Left cardiac atrium (tissue), 4 donors: ENCODE results near the gene HLCS. TPM values are rescaled to one million over a fixed set of nuclear protein-coding genes. Genes with fewer than 3 reads are reported as not detected.

ENCODE experiments used
- ATAC-seq, 2 donors: fragments of 200-7000 bp; cut with Tn5 transposase; one replicate each; pipeline ENCODE4 v1.9.1; 2020; ENCODE audit warnings: mild to moderate bottlenecking in 2 of 2, moderate library complexity in 2 of 2
- DNase-seq: peaks from one replicate; pipeline ENCODE4 v3.0.0-alpha.2; 2020
- intact Hi-C, 2 donors: fragments of 100-400 bp; cut with DNase I; formaldehyde crosslinking; loops; one replicate each; pipeline versions ENCODE4 v1.14.1 to v1.15.1; 2022 to 2023
- total RNA-seq, 2 donors: library from RNA; stranded (reverse); fragmentation: NEBNext Ultra II Directional; extraction: Animal tissue kit (Norgen Biotek cat#: 25700); gene quantifications; one replicate each; pipeline ENCODE4 v1.2.1, GENCODE V29; 2021
- donor health status: DM: no; HTN: yes; CAD: no.
- donor health status: DM: no; HTN: yes; CAD: no; lungs with severe emphysema.
- donor health status: DM: yes; HTN: yes; CAD: no.
- donor health status: Dilated cardiomyopathy.

HLCS gene
- total RNA-seq, 2 donors from 2014 or later: 8.3 to 8.9 TPM

DNA sequence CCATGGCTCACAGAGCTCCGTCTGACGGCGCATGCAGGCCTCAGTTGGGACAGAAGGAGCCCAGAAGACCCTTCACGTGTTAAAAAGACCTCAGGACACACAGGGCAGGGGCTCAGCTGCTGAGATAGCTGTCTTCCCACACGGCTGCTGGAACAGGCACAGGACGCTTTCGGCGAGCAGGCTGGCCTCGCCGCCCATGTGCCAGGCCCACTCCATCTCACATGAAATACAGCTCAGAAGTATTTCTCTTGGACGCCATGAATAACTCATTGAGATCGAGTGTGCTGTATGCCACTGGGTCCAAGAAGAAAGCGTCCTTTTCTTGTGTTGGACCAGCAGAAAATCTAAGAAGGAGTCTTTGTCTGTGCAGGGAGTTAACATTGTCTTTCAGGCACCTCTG, 198.0 kb downstream of the HLCS start:
- ATAC-seq: peak in 1 of 2 donors; percentile 19
- intact Hi-C loops: no loop called here
- no peak for DNase-seq

DNA sequence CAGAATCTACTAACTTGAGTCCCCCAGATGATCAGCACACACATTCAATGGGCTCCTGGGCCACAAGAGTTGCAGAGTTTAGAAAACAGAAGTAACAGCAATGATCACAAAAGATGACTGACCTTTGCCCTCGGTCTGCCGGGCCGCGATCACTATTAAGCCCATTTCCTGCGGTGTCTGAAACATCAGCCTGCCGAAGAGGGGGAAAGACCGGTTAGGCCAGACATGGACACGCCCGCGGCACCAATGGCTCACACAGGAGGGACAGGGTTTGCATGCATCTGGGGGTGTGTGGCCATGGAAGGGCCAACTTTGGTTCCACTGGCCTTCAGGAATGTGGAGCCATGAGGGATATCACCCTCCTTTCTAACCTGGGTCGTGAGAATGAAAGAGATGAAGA, 199.4 kb downstream of the HLCS start:
- intact Hi-C loops: no loop called here
- no peak for DNase-seq
- no peak for ATAC-seq

DNA sequence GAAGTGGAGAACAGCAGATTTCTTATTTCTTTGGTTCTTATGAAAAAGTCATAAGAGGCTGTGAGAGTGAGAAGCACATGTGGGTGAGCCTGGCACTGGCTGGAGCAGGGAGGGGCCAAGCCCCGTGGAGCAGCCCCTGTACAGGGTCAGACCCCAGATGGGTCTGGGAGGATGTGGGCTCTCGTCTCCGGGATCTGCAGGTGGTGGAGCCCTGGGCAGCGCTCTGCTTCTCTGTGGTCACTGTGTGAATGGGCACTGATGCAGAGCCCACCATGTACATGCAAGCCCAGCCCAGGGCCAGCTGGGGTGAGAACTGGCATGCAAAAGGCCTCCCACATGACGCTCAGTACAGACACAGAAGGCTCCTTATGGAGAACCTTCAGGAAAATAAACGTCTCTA, 200.0 kb downstream of the HLCS start:
- ATAC-seq: no peak
- no peak for DNase-seq
- intact Hi-C loops: no loop called here

DNA sequence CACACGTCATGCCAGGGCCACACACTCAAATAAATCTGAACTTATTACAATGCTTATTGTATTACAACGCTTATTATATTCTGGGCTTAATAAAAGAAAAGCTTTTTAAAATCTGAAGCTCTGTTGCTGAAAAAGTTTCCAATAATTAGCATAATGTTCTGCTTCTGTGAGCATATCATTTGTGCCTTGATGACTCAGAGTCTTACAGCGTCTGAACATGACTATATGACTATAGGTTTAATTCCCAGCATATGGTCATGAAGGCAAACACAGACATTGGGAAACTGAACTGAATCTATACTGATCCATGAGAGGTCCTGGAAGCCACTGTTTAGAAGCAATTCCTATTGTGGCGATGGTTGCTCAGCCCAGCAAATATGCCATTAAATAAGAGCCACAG, 201.2 kb downstream of the HLCS start:
- intact Hi-C loops: no loop called here
- DNase-seq (no peak), ATAC-seq (no peak)

DNA sequence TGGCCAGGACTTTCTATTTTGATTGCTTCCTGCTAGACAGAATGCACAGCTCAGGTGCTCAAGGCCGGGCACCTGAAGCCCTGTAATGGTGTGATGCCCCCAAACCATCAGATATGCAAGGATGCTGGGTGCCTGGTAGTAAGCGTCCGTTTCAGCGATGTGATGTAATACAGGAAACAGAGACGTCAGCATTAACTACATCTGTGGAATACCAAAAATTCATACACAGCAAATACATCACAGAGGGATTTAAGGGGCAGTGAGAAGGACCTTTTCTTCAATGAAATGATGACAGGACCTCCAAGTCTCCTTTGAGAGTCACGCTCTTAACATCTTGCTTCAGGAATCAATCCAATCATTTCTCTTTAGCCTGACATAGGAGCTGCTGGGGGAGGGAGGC, 203.2 kb downstream of the HLCS start:
- ATAC-seq: no peak
- DNase-seq: no peak
- intact Hi-C loops: no loop called here

DNA sequence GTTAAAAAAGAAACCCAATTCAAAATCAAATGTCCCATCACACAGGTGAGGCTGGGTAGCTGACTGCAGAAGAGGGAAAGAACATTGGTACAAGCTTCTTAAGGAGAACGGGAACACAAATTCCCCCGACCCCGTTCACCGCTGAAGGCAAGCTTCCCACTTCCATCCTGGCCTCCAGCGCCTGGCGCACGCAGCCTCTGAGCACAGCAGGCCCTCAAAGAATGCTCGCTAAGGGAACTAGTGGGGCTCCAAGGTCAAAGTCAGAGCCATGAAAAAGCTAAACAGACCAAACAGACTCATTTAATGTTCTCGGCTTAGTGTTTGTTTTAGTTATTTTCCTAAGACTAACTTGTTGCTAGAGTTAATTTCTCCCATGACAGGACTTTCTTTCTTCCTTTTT, 203.8 kb downstream of the HLCS start:
- ATAC-seq (no peak), DNase-seq (no peak)
- intact Hi-C loops: no loop called here

DNA sequence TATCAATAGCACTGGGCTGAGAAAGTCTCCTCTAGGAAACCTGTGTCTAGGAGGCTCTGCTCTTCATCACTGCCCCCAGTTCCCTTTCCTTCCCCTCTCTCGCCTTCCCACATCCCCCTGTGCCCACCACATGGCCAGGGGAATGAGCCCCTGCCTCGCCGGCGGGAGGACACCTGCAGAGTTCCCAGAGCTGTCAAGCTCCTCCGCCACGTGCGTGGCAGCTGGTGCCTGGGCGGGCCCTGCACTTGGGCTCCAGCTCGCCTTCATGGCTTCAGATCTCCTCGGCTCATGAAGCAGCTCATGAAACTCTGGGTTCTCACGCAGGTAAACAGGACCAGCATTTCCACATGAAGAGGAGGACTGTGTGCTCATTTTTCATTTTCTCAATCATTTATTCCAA, 204.8 kb downstream of the HLCS start:
- DNase-seq (no peak), ATAC-seq (no peak)
- intact Hi-C loops: no loop called here

DNA sequence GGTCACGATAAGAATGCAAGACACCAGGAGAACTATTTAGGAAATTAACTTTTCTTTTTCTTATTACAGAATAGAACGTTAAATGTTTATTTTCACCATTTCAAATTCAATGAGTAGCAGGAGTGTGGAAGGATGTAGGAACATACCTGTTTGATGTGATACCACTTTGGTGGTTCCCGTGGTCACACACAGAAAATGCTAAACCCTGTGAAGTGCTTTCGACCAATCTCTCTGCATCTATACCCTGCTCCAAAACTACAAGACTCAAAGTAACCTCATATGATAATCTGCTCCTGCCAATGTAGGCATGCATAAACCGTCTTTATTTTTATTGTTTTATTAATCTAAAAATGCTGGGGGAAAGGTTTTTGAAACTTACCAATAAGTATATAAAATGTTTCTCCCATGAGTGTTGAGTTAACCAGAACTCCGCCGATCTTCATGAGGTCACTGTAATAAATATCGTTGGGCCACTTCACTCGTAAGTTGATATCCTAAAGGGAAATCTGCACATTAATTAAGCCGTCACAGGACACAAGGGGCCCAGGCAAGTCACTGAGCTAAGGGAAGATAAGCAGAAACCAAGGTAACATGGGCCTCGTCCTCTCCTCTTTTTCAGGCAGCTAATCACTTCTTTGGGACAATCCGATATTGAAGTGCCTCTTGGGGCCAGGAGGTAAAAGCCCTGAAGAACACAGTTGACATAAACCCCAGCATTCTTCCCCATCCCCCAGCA, 207.0 kb downstream of the HLCS start:
- no peak for DNase-seq
- intact Hi-C loops: no loop called here
- no peak for ATAC-seq

DNA sequence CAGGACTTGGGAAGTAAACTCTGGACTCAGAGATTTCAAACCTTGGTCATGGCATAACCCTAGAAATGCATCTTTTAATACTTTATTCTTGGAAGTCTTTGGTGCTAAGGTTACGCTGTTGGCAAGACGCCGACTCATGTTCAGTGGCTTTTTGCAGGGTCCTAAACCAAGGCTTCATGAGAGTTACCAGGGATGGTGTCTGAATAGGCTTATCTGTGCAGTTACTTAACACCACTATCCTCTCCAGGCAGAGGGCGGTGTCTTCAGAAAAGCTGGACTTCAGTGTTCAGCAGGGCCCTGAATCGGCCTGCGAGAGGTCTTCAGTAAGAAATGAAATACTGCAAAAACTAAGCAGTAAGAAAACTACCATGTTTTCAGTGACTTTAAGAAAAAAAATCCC, 209.3 kb downstream of the HLCS start:
- DNase-seq (no peak), ATAC-seq (no peak)
- intact Hi-C loops: no loop called here

DNA sequence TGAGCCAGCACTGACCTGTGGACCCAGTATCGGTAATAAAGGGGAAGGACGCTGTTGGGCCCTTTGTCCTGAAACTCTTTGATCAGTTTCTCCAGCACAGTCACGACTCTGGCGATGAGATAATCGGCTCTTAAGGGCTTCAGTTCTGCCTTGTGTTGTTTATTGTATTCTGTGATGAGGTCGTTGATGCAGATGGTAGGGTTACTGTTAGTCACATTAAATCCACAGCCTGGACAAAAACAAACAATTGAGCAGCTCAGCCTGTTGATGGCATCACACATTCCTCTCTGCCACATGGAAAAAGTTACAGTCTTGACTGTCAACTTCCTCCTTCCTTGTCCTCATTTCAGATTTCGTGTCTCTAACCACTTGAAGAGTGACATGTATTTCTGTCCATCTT, 209.9 kb downstream of the HLCS start:
- DNase-seq (no peak), ATAC-seq (no peak)
- intact Hi-C loops: no loop called here

DNA sequence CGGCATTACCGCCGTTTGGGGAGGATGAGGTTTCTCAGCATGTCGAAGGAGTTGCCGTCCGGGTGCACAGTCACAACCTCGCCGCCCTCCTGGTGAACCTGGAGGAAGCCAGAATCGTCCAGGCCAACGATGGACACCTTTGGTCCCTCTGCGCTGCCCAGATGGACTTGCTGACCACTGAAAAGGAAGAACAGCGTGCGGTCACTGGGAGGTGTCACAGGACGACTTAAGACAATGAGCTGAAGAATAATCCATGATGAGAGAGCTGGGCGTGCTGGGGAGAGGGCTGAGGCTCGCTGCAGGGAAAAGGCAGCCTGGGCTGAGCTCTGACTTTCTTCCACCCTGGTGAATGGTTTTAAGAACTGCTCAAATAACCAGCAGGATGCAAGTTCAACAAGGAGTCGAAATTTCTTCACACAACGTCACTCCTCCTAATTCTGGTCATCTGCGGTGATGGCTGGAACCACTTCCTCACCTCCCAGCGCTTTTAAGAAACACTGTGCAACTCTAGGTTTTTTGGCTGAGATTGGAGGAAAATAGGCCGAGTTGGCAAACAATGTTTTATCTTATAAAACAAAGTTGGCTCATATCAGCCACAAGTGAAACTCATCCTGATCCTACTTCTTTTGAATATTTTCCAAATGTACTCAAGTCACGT, 212.1 kb downstream of the HLCS start:
- DNase-seq: no peak
- intact Hi-C loops: loop anchor here in 1 of 2 donors (5.0 kb wide), 1 partner anchor 163 kb away; no protein-coding TSS in a partner anchor
- ATAC-seq: no peak

DNA sequence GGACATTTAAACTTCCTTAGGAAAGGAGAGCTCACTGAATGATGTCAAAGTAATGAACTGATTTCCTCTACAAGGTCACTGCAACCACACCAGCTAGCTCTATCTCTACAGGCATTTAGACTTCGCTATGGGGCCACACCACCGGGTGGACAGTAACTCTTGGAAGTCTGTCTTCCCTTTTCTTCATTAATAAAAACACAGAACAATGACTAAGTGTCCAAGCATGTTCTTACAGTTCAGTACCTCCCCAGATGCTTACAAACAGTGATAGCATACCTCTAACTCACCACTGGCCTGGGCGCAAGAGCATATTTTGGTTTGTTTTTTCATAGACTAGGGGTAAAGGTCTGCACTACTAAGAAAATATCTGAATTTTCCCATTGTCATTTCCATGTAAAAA, 212.9 kb downstream of the HLCS start:
- ATAC-seq: peak in 1 of 2 donors; percentile 46
- intact Hi-C loops: loop anchor here in 1 of 2 donors (5.0 kb wide), 1 partner anchor 164 kb away; no protein-coding TSS in a partner anchor

DNA sequence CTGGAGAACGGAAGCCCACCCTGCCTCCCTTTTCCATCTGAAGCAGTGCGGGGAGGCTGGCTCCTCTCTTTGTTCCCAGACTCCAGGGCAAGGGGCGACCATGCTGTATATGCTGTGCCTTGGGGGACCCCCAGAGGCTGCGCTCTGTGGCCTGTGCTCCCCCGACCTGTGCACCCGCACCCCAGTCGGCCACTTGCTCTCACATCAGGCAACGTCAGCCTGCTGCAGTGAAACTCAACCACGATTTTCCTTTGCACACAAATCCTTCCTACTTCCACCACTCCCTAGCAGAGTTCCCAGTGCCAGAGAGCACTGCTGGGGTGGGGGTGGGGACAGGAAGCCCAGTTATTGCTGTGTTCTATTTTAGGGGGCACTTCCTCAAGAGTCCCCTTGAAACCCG, 215.1 kb downstream of the HLCS start:
- DNase-seq: no peak
- ATAC-seq: no peak
- intact Hi-C loops: loop anchor here in 1 of 2 donors (5.0 kb wide), 1 partner anchor 166 kb away; no protein-coding TSS in a partner anchor

More for the DNA sequence above, 212.9 kb downstream of the HLCS start:
- DNase-seq: no peak

DNA sequence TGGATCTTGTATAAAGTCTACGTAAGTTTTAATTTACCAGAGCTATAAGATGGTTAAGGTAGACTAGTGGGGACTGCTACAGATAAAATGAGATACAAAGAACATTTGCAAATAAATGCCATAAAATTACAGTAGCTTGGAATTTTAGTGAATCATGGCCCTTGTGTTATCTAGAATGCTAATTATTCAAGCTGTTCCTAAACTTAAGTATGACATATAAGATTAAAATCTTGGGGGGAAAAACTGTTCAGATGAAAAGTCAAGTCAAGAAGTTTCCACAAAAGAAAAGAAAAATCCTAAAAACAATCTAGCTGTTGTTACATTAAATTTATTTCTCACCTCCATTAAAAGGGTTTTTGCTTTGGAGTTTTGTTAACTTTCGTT, 215.9 kb downstream of the HLCS start:
- DNase-seq: no peak
- no peak for ATAC-seq
- intact Hi-C loops: loop anchor here in 1 of 2 donors (5.0 kb wide), 1 partner anchor 167 kb away; no protein-coding TSS in a partner anchor

DNA sequence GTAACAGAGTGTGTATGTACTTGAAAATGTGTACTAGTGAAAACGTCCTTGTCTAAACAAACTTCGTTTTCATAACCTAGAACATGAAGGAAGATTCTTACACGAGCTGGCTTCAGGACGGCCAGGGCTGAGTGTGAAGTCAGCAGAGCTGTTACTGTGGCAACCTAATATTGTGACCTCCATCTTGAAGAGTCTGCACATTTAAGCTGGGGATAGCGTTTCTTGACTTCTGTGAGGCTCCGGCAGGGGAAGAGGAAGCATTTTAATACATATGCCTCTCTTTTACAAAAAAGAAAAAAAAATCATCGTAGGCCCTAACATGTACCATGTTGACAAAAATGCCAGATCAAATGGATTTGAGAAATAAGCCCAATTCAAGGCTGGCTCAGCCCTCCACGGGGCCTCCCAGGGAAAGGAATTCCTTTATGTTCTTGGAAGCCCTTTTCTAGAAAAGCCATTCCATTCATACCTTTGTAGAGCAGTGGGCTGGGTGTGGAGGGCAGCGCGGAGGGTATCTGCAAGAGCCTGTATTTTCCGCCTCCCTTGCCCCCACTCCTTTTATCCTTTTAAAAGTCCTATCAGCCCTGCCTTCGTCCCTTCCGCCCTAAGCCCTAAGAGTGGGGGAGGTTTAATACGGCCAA, 216.4 kb downstream of the HLCS start:
- intact Hi-C loops: loop anchor here (5.0 to 10.0 kb wide), 2 partner anchors 165 to 167 kb away; no protein-coding TSS in a partner anchor
- DNase-seq: no peak
- peak; percentile 39 to 67 for ATAC-seq

DNA sequence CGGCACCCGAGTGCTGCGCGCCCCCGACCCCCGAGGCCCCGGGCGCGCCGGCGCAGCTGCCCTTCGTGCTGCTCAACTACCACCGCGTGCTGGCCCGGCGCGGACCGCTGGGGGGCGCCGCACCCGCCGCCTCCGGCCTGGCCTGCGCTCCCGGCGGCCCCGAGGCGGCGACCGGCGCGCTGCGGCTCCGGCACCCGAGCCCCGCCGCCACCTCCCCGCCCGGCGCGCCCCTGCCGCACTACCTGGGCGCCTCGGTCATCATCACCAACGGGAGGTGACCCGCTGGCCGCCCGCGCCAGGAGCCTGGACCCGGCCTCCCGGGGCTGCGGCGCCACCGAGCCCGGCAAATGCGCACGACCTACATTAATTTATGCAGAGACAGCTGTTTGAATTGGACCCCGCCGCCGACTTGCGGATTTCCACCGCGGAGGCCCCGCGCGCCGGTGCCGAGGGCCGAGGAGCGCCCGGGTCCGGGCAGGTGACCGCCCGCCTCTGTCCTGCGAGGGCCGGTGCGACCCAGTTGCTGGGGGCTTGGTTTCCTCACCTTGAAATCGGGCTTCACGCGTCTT, 218.6 kb downstream of the HLCS start:
- ATAC-seq: peak; percentile 42 to 56
- no peak for DNase-seq
- intact Hi-C loops: loop anchor here in 1 of 2 donors (10.0 kb wide), 1 partner anchor 167 kb away; no protein-coding TSS in a partner anchor

DNA sequence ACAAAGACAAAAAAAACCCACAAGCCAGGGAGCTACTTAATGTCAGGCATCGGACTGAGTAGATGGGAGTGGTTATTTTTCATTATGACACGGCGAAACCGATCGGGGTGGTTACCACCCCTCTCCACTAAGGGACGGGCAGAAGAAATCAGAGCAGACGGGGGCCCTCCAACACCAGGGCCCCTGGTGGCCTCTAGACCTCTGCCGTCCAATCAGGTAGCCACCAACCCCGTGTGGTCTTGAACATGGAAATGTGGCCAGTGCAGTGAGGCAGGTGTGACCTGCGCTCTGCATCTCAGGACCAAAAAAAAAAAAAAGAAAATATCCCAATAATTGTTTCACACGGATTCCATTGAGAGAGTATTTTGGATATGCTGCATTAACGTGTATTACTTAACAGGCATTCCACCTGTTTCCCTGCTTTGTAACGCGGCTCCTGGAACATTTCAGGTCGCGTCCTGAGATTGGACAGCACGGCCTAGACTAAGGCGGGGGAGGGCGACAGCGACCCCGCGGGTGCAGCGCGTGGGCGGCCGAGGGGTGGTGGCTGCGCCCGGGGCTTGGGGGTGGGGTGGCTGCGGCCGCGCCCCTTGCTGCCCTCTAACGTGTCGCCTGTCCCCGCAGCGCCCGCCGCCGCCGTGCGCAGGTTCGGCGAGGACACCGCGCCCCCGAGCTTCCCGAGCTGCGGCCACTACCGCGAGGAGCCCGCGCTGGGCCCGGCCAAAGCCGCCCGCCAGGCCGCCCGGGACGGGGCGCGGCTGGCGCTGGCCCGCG, 219.2 kb downstream of the HLCS start:
- intact Hi-C loops: loop anchor here in 1 of 2 donors (10.0 kb wide), 1 partner anchor 168 kb away; no protein-coding TSS in a partner anchor
- no peak for DNase-seq
- ATAC-seq: peak; percentile 8 to 10

DNA sequence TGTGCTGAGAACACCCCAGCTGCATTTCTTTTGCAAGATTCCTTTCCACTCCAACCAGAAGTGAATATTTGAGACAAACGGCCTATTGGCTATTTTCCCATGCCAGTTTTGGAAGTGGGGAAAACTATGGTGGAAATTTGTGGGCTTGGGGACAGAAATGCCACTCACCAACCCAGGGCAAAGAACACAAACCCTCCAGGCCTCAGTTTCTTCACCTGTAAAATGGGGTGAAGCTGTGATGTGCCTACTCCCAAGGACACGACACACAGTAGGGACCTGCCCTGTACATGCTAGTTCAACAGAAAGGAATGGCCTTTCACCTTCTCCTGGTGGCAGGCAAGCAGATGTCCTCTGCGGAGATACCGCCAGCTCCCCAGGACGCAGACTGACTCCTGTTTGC, 221.0 kb downstream of the HLCS start:
- no peak for ATAC-seq
- intact Hi-C loops: loop anchor here in 1 of 2 donors (10.0 kb wide), 1 partner anchor 169 kb away; no protein-coding TSS in a partner anchor
- DNase-seq: no peak
